Superior temporal gyrus (tissue), 1 donor: ENCODE data around the gene ZNF503.

Source experiments
- DNase-seq: peaks from one replicate; pipeline ENCODE4 v3.0.0-alpha.2; 2016; ENCODE audit errors: extremely low spot score

ZNF503 gene, protein sequence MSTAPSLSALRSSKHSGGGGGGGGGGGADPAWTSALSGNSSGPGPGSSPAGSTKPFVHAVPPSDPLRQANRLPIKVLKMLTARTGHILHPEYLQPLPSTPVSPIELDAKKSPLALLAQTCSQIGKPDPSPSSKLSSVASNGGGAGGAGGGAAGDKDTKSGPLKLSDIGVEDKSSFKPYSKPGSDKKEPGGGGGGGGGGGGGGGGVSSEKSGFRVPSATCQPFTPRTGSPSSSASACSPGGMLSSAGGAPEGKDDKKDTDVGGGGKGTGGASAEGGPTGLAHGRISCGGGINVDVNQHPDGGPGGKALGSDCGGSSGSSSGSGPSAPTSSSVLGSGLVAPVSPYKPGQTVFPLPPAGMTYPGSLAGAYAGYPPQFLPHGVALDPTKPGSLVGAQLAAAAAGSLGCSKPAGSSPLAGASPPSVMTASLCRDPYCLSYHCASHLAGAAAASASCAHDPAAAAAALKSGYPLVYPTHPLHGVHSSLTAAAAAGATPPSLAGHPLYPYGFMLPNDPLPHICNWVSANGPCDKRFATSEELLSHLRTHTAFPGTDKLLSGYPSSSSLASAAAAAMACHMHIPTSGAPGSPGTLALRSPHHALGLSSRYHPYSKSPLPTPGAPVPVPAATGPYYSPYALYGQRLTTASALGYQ

DNA sequence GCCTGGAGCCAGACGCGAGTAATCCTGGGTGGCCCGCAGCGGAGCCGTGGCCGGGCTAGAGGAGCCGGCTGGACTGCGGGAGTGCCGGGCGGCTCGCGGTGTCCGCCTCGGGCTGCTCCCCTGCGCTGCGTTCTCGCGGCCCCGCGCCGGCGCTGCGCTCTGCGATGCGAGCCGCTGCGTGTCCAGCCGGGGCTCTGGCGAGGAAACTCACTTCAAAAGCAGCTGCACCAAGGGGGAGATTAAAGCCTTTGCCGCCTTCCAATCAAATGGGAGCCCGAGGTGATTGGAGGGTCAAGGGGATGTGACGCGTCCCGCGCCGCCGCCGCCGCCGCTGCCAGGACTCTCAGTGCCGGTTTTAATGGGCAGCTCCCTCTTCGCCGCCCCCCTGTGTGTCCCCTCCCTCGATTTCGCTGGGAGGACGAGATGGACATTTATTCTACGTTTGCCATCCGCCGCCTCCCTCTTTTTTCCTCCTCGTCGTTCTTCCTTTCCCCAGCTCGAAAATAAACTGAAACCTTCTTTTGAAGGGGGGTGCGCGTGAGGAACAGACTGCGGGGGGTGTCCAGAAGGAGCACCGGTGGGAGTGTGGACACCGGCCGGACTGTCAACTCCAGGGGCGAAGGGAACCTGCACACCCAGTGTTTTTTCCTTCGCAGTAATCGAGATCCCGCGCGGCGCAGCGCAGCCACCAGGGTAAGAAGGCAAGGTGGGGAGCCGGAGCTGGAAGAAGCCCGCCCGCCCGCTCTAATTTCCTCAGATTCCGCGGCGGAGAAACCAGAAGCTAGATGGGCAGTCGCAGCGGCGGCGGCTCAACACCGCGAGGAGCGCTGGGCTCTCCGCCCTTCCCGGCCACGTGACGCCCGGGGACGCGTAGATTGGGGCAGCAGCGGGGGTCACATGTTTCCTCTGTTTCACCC lies at the start of gene ZNF503:
Gene ZNF503, minus strand, starts transcription at position 196 of the 917 bp plus-strand sequence. CDS start 345 bp downstream, outside the sequence.
- peak; percentile 93 for DNase-seq

DNA sequence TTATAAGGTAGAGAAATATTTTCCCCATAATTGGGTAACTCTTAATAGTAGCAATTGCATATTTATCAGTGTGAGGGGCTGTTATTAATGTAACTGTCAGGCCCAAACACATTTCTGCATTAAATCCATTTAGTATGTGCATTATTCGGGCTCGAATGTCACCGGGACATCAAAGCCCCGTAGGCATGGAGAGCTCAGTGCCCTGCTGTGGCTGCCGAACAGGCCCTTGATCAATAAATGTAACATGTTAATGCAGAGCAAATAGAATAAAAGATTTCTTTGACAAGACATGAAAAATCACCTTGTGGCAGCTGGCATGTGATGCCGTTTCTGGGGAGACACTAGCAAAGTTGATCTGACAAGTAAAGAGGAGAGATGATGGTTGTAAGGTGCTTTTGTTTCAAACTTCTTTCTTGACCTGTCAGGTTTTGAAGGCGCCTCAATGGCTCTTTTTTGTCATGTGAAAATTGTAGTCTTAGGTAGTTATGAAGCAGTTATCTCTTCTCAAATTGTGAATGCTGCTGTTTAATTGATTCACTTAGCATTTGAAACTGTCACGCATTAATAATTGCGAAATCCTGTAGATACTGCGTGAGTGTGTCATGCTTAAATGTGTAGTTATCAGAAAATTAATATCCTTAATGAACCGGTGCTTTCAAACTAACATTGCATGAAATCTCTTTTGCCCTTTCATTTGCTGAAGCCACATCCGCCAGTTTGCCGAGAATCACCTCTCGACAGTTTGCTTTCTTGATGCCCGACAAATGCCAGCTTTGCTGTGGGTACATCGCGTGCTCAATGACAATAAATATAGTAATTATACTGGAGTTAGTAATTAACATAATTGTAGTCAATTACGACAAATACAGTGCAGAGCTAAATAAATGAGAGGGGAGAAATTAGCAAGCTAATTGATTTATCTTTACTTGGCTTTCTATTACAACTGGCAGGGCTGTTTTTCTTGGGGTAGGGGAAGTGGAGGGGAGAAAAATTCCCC lies 49.4 kb upstream of the ZNF503 start:
- no peak for DNase-seq

DNA sequence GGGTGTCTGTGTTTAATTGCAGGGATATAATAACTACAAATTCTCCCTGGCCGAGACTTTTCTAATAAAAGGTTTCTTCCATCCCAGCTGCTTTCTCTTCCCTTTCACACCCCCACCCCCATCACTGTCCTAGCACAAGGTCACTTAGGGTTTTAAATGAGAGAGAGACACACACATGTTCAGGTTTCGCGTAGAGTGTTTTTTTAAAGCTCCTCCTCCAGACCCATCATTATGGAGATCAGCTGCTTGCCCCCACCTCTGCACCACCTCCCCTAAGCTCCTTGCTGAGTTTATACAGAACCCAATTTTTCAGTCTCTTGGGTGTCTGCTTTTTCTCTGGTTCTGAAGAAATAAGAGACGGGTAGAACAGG lies 48.5 kb upstream of the ZNF503 start:
- no peak for DNase-seq

DNA sequence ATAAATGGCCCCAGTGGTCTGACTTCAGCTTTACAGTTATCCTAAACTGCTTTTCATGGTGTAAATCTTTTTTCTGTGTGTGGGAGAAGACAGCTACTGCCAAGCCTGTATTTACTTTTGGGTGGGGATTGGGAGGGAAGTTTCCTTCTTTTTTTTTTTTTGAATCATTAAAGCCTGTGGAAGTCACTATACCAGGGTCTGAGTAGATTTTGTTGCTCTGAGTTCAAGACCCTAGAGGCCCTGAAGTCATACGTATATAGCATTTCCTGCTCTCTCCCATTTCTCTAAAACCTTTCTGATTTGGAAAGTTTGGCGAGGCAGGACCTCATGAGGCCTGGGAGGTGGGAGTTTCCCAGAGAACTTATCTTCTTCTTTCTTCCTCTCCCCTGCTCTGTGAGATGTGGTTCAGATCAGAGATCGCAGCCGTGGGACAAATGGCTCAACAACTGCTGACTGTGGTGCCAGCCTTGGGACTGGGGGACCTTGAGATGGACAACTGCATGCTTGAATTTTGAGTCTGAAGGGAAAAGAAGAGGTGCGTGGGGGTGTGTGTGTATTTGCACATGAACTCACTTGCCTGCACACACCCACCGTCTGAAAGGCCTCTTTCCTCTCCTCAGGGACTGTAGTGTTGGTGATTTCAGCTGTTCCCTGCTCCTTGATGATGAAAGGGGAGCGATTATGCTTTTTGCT lies 48.0 kb upstream of the ZNF503 start:
- DNase-seq, result no peak

DNA sequence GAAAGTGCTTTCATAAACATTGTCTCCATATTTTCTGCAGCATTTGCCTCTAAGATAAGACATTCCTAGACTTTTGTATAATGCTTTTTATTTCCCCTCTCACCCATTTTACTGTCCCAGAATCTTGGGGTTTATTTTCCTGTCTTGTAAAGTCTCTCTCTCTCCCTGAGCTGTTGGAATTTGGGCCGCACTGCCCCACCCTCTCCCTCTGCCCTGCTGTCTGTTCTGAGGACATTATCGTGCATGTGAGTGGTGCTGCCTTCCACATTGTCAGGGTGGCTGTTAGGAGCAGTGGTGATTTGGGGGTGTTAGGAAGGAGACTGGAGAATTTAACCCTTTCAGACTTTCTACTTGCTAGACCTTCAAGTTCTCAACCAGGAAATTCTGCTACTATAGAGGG lies 46.6 kb upstream of the ZNF503 start:
- no peak for DNase-seq

DNA sequence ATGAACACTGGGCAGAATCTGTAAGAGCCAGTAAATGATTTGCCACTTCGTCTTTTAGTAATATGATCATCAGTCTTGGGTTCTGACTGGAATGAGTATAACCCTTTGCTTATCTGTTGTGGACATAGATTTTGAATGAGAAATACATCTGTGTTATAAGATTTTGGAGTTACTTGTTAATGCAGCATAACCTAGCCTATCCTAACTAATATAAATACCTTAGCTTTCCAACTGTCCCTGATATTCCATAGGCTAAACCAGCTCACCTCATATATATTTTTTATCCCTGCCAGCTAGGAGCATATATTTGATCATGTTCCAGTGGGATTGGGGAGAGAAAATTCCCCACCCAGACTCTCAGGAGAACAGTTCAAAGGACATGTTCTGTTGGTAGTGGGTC lies 44.9 kb upstream of the ZNF503 start:
- no peak for DNase-seq

DNA sequence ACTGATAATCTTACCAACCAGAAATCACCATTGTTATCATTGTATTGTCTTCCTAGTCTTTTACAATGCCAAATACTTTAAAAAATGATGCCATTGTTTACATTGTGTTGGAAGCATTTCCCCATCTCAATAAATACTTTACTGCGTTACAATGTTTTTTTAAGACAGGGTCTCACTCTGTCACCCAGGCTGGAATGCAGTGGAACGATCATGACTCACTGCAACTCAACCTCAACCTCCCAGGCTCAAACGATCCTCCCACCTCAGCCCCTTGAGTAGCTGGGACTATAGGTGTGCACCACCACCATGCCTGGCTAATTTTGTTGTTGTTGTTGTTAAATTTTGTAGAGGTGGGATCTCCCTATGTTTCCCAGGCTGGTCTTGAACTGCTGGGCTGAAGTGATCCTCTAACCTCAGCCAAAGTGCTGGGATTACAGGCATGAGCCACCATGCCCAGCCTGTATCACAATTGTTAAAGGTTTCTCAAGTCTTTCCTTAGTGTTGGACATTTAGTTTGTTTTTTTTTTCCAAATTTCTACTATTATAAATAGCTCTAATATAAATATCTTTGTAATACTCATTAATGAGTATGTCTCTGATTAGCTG lies 43.3 kb upstream of the ZNF503 start:
- no peak for DNase-seq

DNA sequence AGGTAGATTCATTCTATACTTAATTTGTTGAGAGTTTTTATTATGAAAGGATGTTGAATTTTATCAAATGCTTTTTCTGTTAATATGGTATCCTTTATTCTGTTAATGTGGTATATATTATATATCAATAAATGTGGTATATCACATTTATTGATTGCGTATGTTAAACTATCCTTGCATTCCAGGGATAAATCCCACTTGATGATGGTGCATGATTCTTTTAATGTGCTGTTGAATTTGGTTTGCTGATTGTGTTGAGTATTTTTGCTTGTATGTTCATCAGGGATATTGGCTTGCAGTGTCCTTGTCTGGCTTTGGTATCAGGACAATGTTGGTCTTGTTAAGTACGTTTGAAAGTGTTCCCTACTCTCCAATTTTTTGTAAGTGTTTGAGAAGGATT lies 41.8 kb upstream of the ZNF503 start:
- no peak for DNase-seq

DNA sequence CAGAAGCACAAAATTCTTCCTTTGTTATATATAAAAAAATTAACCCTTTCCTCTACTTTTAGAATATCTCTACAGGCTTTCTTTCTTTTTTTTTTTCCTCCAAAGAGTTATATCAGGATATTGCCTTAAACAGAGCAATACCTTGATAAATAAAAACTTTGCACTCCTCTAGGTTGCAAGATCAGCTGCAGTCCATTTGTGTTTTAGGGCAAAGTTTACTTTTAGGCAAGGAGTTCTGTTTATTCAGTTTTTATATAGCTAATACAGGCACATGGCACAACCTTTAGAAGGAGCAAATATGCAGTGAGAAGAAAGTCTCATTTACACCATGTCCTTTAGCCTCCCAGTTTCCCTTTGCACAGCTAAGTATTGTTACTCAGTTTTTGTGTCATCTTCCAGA lies 40.1 kb upstream of the ZNF503 start:
- no peak for DNase-seq

DNA sequence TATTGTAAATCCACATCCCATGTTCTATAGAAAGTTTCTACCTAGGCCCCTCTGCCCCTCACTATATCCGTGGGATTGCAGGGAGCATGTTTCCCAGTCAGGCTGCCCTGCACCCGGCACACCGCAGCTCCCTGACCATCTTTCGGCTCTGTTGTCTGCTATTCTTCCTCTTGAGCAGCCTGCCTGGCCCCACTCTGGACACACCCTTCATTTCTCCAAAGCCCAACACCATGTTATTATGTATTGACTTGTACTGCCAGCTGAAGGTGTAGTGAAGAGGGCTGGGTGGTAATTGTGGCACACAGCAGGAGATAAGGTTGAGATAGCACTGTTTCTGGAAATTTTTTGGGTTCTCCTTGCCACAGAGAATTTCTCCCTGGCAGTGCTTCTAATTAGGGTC lies 39.6 kb upstream of the ZNF503 start:
- DNase-seq, result no peak

DNA sequence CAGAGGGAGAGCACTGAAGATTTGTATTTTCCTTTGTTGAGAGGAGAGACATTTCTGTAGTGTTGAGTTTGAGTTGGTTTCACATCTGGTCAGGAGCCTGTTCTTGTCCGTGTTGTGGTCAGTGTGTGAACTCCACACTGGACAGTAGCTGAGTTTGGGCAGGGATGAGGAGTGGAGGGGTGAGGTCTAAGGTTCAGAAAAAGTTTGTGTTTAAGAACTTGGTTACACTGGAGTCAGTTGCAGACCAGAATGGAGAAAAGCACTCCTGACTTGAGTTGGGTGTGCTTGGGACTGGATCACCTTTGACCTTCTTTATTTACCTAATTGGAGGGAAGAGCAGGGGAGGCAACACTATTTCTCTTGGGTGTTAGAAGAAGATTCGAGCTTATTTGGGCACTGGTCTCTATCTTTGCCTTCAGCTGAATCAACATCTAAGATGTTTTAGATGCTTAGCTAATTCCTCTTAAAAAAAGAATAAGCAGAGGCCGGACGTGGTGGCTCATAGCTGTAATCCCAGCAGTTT lies 38.8 kb upstream of the ZNF503 start:
- no peak for DNase-seq

DNA sequence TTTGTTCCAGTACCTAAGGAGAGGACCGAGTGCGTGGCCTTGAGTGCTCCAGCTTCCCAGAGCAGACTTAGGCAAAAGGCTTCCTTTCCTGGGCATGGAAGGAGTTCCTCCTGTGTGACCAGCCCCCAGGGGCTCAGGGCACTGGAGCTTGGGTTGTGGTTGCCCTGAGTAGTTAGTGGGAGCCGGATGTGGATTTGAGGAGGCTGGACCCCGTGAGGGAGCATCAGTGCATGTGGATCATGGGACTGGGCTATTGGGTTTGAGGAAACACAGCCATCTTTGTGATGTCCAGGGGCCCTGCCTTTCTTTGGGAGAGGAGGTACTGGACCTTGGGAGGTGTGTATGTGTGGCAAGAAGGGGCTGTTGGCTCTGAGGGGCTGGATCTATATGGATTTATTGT lies 38.2 kb upstream of the ZNF503 start:
- no peak for DNase-seq

DNA sequence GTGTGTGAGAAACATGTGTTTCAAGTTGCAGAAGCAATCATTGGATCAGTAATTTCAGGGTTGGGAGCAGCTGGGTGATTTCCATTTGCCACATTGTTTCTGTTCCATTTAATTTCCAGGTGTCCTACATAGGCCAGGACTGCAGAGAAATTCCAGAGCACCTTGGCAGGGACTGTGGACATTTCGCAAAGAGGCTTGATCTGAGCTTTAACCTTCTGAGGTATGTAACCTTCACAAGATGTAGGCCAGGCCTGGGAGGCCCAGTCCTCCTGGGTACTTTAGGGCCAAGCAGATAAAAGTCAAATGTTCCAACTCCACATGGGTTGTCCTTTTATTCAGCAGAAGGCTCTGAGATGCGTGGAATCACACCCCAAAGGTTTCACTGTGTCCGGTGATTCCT lies 36.7 kb upstream of the ZNF503 start:
- no peak for DNase-seq

DNA sequence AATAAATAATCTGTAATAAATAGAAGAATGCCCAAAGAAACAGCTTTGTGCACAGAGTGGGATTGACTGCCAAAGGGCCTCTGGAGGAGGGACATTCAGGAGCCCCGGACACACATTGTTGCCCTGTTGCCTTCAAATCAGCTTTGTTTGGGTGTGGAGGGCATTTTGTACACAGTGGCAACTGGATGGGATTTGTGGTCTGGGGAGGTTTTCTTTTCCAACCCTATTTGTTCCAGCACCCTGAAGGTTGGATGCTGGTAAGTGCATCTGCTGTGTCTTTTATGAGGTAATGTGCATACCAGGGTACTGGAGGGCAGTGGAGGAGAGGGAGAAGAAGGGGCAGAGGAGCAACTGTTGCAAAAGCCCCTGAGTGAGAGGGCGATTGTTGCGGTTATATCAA lies 36.1 kb upstream of the ZNF503 start:
- no peak for DNase-seq

DNA sequence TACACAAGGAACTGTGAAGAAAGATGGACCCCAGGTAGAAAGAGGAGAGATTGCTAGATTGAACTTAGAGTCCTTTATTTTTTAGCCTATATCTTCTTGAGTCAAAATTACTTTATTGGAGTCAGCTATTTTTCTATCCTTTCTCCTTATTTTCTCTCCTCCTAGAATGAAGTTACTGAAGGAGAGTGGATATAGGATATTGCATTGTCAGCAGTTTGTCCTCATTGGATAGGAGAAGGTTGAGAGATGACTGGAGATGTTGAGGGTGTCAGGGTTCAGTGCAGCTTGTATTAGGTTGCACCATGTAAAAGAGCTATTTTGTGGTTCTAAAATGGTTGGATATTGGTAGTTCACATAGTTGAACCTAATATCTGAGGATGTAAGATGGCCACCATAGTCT lies 35.3 kb upstream of the ZNF503 start:
- no peak for DNase-seq

DNA sequence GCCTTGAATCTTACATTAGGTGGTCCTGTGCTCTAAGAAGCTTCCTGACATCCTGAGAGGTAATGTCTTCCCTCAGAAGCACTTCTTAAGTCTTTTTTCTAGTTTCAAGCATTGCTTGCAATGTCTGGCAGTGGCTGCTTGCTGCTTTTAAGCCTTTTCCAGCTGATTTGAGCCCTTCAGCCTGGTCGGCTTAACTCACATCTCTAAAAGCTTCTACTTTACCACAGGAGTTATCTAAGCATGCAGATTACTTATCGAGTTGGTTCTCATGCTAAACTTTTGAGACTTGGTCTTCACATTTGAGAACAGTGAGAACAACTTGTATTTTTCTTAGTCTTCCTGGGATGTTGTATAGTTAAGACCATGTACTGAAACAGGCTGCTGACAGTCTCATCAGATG lies 33.7 kb upstream of the ZNF503 start:
- no peak for DNase-seq

DNA sequence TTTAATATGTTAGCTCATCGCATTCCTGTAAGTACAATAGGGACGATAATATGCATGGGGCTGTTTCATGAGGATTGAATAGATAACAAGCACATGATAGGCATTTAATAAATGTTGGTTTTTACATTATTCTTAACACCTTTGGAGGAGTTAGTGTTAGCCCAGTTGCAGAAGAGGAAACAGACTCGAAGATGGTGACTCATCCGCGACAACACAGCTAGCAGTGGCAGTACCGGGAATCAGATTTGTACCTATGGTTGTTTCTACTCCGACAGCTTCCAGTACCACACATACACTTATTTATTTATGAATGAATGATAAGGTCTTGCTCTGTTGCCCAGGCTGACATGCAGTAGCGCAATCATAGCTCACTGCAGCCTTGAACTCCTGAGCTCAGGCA lies 32.7 kb upstream of the ZNF503 start:
- DNase-seq, result no peak

DNA sequence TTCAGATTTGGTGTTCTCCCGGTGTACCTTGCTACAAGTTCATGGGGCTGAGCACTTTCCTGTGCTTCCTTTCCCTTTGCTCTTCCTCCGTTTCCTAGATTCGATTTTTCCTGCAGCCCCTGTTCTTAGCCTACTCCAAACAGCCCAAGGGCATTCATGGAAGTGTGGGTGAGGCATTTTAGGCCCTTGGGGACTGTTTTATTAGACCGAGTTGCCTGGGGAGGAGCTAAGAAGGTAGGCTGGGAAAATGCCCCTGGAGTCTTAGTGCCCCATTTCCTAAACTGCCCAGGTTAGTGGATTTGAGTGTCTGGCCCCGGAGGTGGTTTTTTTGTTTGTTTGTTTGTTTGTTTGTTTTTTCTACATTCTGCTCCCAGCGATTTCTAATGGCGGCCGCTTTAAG lies 31.7 kb upstream of the ZNF503 start:
- DNase-seq, result no peak

DNA sequence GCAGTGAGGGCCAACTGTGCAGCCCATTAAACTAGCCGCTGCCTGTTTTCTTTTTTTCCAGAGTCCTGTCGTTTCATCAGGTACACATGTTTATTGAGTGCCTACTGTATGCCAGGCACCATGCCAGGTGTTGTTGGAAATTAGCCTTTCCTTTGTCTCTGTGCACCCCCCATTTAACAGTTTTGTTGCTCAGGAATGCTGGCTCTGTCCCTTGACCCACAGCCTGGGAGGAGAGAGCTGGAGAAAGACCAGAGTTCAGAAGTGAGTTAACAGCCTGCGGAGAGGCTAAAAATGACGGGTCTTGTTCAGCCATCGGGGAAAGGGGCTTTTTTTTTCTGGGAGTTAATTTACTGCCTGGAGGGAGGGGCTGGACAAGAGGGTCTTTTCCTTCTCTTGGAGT lies 31.2 kb upstream of the ZNF503 start:
- no peak for DNase-seq

DNA sequence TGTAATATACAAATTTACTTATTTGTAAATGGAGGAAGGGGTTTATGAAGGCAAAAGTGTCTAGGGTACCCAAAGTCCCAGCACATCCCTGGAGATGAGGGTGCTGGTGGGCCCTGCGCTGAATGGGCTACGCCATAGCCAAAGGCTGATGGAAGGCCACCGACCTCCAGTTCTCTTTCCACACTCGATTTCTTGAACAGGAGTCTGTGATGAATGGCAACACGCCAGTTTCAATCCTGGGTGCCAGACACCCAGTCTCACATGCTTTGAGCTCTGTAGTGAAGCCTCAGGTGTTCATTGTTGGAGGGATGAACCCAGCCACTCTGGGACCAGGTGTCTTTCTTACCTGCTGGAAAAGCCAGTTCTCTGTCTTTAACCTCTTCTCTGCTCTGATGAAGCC lies 30.6 kb upstream of the ZNF503 start:
- DNase-seq, result no peak
